PC-3 (cell line): ENCODE data around the gene EYS.

ENCODE experiments used
- EZH2 ChIP-seq: fragments of 300-600 bp; sonication (generic); IDR thresholded peaks from one replicate; pipeline ENCODE4 v1.6.1; 2017; ENCODE audit warnings: antibody characterized with exemption, mild to moderate bottlenecking, low read length; ENCODE audit not compliant: unreplicated experiment
- EZH2phosphoT487 ChIP-seq: fragments of 300-600 bp; sonication (generic); IDR thresholded peaks from 2 replicates; pipeline ENCODE4 v1.6.1; 2018; ENCODE audit warnings: mild to moderate bottlenecking, antibody characterized with exemption, low read length, borderline replicate concordance
- TF ChIP-seq, protein P1 (sequence below): fragments of 300-600 bp; sonication (generic); conservative IDR thresholded peaks from 2 replicates; pipeline ENCODE4 v1.5.1; 2017; ENCODE audit warnings: antibody characterized with exemption, low read depth, mild to moderate bottlenecking, low read length

DNA sequence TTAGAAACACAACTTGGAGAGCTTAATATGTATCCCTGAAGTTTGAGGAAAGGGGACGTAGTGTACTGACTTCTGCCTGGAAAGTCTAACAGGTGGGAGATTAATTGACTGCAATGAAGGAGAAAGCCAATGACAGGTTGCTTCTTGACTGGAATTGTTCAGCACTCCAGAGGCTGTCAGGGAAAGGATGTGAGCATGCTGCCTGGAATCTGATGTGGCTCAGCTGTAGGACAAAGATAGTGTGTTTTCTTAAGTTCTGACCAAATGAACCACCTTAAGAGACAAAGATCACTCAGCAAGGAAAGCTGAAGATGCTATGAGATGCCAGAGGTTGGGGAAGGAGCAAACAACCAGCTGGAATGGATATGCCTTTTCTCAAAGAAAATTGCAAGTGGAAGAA is 1885.6 kb downstream of the EYS start:
- TF ChIP-seq, protein P1, sequence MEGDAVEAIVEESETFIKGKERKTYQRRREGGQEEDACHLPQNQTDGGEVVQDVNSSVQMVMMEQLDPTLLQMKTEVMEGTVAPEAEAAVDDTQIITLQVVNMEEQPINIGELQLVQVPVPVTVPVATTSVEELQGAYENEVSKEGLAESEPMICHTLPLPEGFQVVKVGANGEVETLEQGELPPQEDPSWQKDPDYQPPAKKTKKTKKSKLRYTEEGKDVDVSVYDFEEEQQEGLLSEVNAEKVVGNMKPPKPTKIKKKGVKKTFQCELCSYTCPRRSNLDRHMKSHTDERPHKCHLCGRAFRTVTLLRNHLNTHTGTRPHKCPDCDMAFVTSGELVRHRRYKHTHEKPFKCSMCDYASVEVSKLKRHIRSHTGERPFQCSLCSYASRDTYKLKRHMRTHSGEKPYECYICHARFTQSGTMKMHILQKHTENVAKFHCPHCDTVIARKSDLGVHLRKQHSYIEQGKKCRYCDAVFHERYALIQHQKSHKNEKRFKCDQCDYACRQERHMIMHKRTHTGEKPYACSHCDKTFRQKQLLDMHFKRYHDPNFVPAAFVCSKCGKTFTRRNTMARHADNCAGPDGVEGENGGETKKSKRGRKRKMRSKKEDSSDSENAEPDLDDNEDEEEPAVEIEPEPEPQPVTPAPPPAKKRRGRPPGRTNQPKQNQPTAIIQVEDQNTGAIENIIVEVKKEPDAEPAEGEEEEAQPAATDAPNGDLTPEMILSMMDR = no peak
- TF ChIP-seq EZH2phosphoT487 (no peak), EZH2 (no peak)
